ENCODE data around the gene C16orf86.
"Not testable (repeated sequence)": the region's sequence is repeated elsewhere in the genome, so short reads cannot be mapped to it uniquely, and the experiment has no call there.

Gene C16orf86

GRCh38 chr16:67667453-67667816 is 821 bp downstream of the C16orf86 start:
- no peak for DNase-seq (ENCODE audit: low spot score)

- peak; percentile 88 for DNase-seq (ENCODE audit: low spot score)
Observed at GRCh38 chr16:67667817-67668494, 1.3 kb downstream of the C16orf86 start.

- DNase-seq (ENCODE audit: low spot score) = no peak
Observed at GRCh38 chr16:67668495-67669157, 2.0 kb downstream of the C16orf86 start.

GRCh38 chr16:67669499-67670101 is 3.0 kb downstream of the C16orf86 start:
- no peak for DNase-seq (ENCODE audit: low spot score)

DNA sequence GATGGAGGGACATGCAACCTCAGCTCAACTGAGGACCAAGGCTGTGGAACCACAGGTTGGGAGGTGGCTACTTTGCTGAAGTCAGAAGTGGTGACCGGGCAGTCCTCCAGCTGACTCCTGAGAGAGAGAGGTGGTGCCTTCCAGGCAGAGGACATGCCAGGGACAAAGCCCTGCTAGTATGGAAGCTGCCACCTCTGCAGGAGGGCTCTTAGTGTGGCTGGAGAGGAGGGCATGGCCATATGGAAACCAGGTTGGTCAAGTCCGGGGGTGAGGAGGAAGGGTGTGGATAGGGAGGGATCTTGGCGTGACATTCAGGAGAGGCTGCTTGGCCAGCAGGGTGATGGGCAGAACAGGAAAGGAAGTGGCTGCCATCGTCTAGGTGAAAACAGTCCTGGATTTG is 5.7 kb downstream of the C16orf86 start:
- no peak for DNase-seq (ENCODE audit: low spot score)

GRCh38 chr16:67672739-67673662 is 6.4 kb downstream of the C16orf86 start:
- DNase-seq (ENCODE audit: low spot score) = peak; percentile 84

- DNase-seq (ENCODE audit: low spot score) = peak; percentile 68
Observed at GRCh38 chr16:67673712-67674580, 7.3 kb downstream of the C16orf86 start.

- DNase-seq (ENCODE audit: low spot score) = no peak
Observed at GRCh38 chr16:67674851-67675578, 8.4 kb downstream of the C16orf86 start.

- no peak for DNase-seq (ENCODE audit: low spot score)
Observed at GRCh38 chr16:67675579-67675935, 8.9 kb downstream of the C16orf86 start.

GRCh38 chr16:67675999-67676398 is 9.4 kb downstream of the C16orf86 start:
- DNase-seq (ENCODE audit: low spot score) = no peak

GRCh38 chr16:67676516-67676915 is 9.9 kb downstream of the C16orf86 start:
- DNase-seq (ENCODE audit: low spot score) = no peak

GRCh38 chr16:67676939-67677338 is 10.3 kb downstream of the C16orf86 start:
- DNase-seq (ENCODE audit: low spot score) = no peak

- DNase-seq (ENCODE audit: low spot score) = no peak
Observed at GRCh38 chr16:67677712-67678111, 11.1 kb downstream of the C16orf86 start.

DNA sequence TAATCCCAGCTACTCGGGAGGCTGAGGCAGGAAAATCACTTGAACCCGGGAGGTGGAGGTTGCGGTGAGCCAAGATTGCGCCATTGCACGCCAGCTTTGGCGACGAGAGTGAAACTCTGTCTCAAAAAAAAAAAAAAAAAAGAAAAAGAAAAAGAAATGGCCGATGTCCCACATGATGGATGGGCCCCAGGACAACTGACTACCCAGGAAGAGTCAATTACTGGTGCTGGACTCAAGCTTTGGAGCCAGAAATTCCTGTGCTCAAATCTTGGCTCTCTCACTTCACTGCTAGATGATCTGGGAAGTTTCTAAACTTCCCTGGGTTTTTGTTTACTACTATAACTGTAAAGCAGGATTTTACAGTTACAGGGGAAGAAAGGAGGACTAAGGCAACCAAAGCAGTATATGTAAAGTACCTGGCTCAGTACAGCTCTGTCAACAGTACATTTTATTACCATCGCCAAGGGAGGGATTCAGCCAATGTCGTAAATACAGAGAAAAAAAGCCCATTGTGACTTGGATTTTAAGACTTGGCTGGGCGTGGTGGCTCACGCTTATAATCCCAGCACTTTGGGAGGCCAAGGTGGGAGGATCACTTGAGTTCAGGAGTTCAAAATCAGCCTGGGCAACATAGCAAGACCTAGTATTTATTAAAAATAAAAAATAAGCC is 11.9 kb downstream of the C16orf86 start:
- DNase-seq (ENCODE audit: low spot score) = no peak

DNA sequence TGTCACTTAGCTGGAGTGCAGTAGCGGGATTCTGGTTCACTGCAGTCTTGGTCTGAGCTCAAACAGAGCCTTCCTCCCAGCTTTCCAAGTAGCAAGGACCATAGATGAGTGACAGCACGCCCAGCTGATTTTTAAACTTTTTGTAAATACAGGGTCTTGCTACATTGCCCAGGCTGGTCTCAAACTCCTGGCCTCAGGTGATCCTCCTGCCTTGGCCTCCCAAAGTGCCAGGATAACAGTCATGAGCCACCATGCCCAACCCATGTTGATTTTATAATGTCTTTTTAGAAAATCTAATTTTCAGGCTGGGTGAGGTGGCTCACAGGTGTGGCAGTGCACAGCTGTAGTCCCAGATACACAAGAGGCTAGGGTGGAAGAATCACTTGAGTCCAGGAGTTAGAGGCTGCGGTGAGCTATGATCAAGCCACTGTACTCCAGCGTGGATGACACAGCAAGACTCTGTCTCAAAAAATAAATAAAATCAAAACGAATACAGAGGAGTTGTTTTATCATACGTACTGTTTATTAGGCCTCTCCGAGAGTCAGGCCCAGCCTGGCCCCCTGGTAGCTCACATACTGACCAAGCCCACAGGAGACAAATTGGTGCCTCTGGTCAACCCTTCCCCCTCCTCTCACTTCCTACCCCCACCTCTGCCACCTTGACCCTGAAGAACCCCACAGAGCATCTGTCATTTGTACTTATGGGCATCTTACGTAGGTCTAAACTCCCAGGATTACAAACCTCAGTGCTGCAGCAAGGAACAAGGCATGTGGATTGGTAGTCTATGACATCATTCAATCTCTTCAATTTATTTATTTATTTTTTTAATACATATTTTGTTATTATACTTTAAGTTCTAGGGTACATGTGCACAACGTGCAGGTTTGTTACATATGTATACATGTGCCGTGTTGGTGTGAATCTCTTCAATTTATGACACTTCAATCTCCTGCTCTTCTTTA is 13.6 kb downstream of the C16orf86 start:
- no peak for DNase-seq (ENCODE audit: low spot score)

- DNase-seq (ENCODE audit: low spot score) = no peak
Observed at GRCh38 chr16:67683767-67684166, 17.2 kb downstream of the C16orf86 start.

DNA sequence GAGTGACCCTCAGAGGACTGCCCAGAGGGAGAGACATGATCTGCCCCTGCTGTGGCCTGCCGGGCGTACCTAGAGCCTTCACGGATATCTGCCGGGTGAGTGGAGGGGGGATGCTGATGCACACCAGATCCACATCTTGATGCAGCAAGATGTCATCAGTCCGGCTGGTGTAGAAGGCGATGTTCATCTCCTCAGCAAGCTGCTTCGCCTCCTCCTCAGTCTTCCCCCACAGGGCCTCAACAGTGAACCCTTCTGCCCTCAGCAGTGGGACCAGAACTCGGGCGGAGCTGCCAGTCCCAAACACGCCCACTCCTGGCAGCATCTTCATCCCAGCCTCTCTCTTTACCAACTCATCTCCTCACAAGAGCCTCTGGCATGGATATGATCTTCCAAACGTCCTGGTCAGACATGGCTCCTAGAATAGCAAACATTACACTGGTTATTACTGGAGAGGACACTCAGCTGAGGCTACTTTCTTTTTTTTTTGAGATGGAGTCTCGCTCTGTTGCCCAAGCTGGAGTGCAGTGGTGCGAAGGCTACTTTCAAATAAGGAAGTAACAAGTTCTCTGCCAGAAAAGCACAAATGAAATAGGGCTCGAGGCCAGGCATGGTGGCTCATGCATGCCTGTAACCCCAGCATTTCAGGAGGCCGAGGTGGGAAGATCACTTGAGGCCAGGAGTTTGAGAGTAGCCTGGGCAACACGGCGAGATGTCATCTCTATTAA is 18.9 kb downstream of the C16orf86 start:
- no peak for DNase-seq (ENCODE audit: low spot score)

DNA sequence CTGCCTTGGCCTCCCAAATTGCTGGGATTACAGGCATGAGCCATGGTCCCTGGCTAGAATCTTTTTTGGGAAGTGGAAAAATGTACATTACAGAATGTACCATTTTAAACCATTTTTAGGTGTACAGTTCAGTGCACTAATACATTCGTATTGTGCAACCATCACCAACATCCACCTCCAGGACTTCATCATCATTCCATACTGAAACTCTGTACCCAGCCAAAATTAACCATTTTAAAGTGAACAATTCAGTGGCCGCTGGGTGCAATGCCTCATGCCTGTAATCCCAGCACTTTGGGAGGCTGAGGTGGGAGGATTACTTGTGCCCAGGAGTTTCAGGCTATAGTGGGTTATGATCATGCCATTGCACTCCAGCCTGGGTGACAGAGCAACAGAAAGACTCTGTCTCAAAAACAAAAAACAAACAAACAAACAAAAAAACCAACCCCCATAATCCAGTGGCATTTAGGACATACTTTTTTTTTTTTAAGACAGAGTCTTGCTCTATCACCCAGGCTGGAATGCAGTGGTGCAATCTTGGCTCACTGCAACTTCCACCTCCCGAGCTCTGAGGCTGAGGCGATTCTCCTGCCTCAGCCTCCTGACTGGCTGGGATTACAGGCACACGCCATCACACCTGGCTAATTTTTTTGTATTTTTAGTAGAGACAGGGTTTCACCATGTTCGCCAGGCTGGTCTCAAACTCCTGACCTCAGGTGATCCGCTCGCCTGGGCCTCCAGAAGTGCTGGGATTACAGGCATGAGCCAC is 27.1 kb downstream of the C16orf86 start:
- DNase-seq (ENCODE audit: low spot score) = not testable (repeated sequence)

Measured in hematopoietic multipotent progenitor cell treated with erythropoietin and hydrocortisone succinate and interleukin-3 and kit ligand, for 17 days (in vitro differentiated cells).